HG02763 (cell line): Measurements from ENCODE around the gene CHRNG.
"Not testable (repeated sequence)": the region's sequence is repeated elsewhere in the genome, so short reads cannot be mapped to it uniquely, and the experiment has no call there.

Source experiments
- ATAC-seq: cut with Tn5 transposase; IDR thresholded peaks from one replicate; pipeline ENCODE4 v1.9.1; 2021; ENCODE audit warnings: mild to moderate bottlenecking, moderate library complexity; ENCODE audit not compliant: unreplicated experiment

Gene CHRNG

DNA sequence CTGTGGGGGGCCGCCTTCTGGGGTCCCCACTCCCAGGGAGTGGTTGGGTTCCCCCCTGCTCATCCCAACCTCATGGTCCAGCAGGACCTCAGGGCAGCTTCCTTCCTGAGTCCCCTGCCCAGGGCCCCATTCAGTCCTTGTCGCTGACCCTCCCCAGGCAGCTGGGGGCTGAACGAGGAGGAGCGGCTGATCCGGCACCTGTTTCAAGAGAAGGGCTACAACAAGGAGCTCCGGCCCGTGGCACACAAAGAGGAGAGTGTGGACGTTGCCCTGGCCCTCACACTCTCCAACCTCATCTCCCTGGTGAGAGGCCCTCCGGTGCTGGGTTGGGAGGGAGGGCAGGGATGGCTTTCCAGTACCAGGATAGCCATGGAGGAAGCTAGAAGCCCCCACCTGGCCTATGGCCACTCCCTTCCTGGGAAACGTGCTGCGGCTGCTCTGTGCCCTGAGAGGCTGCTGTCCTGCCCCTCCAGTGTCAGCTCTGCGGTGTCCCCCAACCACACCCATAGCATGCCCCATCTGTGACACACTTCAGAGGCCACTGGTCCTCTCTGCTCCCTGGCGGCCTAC, 13.0 kb upstream of the CHRNG start:
- ATAC-seq, result no peak

DNA sequence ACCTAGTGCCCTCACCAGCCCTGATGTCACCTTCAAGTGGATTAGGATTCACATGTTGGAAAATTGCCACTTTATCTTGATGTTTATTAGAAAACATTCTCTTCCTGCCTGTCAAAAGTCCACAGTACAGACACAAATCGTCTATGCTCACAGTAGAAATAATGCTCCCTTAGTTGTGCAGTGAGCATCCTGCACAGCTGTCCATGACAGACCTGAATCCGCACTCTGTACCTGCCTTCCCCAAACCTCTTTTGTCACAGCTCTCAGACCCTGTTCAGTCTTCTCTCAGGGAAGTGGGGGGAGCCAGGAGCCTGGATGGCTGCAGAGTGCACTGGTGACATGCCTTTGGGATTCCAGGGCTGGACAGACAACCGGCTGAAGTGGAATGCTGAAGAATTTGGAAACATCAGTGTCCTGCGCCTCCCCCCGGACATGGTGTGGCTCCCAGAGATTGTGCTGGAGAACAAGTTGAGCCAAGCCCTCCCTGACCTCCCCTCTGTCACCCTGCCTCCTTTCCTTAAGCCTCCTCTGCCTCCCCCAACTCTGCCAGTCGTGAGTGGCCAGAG, 11.5 kb upstream of the CHRNG start:
- no peak for ATAC-seq

DNA sequence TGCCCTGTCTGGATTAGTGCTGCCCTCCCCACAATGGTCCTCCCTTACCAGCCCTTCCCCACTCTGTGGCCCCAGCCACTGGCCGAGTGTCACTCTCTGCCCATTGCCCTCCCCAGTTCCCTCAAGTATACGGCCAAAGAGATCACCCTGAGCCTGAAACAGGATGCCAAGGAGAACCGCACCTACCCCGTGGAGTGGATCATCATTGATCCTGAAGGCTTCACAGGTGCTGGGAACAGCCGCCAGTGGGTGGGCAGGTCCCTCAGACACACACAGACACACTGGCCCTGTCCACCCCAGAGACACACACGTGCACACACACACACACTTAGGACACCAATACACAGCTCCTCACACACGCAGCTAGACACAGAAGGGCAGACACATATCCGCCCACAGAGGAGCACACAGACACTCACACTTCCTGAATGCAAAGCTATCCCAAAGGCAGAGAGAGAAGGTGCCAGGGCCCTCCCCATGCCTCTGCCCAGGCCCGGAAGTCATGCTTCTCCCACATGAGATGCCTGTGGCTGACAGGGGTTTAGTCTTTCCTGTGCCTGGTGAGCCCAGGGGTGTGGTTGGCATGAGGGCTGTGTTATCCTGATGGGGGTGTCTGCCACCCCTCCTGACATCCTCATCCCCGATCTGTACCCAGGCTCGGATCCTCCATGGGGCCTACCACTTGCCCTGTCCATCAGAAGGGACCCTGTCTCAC, 10.6 kb upstream of the CHRNG start:
- no peak for ATAC-seq

DNA sequence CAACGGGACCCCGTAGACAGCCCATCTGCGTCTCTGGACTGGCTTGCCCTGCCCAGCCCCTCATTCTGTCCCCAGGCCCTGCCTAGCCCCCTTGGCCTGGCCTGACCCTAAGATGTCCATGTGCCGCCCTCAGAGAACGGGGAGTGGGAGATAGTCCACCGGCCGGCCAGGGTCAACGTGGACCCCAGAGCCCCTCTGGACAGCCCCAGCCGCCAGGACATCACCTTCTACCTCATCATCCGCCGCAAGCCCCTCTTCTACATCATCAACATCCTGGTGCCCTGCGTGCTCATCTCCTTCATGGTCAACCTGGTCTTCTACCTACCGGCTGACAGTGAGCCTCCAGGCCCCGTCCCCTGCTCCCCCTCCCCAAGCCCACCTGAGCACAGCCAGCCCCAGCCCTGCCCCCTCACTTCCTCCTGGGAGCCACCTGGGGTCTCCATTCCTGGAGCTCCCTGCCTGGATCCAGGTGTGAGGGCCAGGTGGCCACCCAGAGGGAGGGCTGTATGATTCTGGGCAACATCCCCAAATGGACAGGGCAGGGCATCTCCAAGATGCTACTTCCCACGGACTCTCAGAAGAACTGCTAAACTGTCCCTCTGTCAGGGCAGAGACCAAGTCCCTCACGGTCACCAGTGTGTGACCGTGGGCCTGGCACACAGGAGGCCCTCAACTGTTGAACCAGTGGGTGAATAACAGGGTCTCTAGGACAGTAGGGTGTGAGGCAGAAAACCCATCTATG, 9.5 kb upstream of the CHRNG start:
- no peak for ATAC-seq

DNA sequence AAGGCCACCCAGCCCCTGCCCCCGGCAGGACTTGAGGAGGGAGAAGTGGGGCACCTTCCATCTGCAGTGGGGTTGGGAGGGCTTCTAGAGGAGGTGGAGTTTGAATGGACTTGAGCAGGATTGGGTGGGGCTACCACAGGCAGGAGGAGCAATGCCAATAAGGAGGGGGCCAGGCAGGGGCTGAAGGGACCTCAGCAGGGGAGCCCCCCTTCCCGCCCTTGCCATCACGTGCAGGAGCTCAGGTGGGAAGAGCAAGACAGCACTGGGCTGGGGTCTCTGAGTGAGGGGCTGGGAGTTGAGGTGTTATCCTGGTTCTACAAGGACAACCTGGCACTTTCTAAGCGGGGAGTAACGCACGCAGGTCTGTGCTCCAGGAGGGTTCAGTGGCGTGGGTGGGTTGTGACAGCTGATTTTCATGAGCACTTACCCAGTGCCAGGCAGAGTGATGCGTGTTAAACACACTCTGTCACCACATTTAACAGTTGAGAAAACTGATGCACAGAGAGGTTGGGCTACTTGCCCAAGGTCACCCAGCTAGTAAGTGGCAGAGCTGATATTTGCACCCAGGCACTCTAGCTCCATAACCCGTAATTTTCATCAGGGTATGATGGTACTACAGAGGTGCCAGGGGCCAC, 8.7 kb upstream of the CHRNG start:
- ATAC-seq, result no peak

DNA sequence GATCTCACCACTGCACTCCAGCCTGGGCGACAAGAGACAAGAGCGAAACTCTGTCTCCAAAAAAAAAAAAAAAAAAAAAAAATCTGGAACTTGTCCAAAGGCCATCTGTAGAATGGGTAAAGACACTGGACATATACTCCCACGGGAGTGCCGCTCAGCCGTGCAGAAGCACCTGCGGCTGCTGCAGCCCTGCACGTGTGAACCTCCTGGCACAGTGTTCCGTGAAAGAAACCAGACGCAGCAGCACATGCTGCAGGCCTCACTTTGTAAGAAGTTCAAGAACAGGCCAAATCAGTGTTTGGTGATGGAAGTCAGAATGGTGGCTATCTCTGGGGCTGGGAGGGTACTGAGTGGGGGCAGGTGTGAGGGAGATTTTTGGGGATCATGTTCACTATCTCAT, 7.1 kb upstream of the CHRNG start:
- no peak for ATAC-seq

DNA sequence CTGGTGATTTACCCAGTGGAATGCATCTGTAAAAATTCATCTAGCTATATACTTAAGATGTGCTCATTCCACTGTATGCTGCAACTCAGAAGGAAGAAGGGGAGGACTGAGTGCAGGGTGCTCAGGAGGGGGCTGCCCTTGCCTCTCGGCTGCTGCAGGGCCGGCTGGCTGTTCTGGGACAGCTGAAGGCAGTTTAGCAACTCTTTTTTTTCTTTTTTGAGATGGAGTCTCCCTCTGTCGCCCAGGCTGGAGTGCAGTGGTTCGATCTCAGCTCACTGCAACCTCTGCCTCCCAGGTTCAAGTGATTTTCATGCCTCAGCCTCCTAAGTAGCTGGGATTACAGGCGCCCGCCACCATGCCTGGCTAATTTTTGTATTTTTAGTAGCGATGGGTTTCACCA, 6.7 kb upstream of the CHRNG start:
- not testable (repeated sequence) for ATAC-seq

DNA sequence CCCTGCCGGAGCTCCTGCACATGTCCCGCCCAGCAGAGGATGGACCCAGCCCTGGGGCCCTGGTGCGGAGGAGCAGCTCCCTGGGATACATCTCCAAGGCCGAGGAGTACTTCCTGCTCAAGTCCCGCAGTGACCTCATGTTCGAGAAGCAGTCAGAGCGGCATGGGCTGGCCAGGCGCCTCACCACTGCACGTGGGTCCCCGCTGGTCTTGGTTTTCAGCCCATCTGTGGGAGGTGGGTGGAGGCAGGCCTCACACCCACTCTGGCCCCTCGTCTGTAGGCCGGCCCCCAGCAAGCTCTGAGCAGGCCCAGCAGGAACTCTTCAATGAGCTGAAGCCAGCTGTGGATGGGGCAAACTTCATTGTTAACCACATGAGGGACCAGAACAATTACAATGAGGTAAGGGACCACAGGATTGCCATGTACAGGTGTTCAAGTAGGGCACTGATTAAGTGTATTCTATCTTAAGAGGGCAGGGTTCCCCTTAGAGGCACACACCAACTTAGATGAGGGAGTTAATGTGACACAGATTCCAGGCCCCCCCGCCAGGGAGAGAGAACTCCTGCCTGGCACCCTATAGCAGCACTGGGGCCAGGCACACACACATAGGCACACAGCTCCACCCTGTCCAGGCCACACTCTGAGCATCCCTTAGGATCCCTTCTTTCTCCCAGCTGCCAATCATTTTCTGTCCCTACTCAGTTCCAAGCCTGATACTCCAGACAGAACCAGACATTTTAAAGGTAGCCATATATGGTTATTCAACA, 5.4 kb upstream of the CHRNG start:
- no peak for ATAC-seq

DNA sequence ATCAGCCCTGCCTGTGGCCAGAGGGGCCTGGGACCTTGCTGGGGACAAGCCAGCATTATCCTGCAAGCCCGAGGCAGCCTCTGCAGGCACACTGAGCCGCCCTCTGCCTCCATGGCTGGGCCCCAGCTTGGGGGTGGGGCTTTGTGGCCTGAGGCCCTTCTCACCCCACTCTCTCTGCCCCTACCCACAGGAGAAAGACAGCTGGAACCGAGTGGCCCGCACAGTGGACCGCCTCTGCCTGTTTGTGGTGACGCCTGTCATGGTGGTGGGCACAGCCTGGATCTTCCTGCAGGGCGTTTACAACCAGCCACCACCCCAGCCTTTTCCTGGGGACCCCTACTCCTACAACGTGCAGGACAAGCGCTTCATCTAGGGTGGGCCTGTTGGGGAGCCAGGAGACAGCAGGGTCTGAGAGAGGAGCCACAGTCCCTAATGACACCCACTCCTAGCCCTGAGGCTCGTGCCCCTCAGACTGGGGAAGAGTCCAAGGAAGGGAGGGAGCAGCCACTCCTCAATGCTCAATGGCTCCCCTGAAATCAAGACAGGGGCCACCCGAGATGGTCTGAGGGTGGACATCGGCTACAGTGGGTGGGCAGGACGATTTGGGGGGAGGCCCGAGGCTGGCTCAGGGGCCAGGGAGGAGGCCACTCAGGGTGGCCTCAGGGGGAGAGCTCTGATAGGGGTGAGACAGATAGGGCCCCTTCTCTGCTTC, 4.4 kb upstream of the CHRNG start:
- ATAC-seq, result no peak

DNA sequence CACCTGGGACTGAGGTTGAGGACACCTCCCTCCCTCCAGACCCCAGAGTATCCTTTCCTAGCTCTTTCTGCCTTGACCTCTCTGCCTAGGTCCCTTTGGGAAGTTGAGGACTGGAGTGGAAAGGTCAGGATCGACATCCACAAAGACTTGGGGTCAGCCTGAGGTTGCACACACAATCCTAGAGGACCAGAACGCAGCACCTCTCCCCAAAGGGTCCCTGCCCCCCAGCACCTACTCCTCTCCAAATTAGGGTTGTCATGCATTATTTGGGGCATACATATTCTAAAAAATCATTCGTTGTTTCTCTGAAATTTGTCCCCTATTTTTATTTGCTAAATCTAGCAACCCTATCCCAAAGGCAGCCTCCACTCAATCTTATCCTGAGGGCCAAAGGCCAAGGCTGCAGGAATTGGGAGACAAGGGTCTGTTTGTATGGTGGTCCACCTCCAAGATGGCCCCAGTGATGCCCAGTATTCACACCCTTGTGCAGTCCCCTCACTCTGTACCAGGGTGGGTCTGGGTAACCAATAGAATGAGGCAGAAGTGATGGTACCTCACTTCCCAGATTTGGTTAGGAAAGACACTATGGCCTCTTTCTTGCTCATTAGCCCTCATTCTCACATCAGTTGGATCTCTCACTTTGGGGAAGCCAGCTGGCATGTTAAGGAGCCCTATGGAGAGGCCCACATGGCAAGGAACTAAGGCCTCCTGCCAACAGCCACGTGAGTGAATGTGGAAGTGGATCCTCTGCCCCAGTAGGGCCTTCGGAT, 3.5 kb upstream of the CHRNG start:
- ATAC-seq, result no peak

DNA sequence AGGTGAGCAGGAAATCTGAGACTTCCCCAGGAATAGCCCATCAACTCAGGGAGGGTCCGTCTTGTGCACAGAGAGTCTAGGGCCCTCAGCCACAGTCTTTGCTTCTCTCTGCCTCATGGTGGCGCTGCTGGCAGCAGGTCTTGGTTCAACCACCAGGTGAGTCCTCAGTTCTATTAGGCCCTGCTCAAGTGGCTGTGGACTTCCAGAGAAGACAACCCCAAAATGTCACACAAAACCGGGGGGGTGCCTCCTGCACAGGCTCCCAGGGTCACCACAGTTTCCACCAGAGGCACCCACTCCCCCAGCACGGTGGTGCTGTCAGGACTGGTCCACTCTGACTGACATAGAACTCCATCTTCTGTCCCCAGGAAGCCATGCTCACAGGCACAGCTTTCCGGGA, 2.4 kb upstream of the CHRNG start:
- ATAC-seq, result no peak

DNA sequence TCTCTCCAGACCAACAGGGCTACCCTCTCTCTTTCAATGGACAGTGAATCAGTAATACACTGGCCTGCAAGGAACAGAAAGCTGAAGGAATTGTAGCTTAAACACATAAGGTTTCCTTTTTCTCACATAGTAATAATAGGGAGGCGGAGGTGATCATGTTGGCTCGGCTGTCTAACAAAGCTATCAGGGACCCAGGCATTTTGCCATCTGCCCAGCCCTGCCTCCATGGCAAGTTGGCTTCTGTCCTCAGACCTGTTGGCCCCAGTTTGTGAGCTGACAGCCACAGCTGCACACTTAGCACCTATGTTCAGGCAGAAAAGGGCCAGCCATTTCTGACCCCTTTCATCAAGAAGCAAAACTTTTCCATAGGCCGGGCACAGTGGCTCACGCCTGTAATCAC, 2.0 kb upstream of the CHRNG start:
- no peak for ATAC-seq

DNA sequence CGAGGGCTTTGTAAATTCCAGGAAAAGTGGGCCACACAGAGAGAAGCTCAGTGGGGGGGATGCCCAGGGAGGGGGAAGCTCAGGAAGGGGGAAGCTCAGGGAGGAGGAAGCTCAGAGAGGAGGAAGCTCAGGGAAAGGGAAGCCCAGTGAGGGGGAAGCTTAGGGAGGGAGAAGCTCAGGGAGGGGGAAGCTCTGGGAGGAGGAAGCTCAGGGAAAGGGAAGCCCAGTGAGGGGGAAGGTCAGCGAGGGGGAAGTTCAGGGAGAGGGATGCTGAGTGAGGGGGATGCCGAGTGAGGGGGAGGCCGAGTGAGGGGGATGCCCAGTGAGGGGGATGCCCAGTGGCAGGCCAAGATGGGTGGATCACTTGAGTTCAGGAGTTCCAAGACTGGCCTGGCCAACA, 821 bp upstream of the CHRNG start:
- ATAC-seq, result no peak

DNA sequence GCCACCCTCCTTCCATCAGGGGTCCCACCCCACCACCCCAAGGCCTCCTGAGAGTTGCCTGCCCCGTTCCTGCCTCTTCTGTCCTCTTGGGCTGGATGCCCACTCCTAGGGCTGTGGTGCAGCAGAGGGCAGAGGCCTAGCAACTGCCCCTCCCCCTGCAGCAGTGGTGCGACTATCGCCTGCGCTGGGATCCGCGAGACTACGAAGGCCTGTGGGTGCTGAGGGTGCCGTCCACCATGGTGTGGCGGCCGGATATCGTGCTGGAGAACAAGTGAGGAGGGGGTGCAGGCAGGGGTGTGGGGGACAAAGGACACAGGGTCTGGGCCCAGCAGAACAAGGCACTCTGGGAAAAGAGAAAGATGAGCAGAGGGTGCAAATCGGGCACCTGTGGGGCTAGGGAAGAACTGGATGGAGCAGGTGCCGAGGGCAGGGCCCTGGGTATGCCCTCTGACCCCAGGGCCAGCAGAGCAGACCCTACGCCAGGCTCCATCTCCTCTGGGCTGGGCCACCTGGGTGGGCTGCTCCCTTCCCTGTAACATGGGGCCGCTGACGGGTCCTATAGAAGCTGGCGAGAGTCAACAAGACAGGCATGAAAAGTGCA, 1.0 kb downstream of the CHRNG start:
- no peak for ATAC-seq

DNA sequence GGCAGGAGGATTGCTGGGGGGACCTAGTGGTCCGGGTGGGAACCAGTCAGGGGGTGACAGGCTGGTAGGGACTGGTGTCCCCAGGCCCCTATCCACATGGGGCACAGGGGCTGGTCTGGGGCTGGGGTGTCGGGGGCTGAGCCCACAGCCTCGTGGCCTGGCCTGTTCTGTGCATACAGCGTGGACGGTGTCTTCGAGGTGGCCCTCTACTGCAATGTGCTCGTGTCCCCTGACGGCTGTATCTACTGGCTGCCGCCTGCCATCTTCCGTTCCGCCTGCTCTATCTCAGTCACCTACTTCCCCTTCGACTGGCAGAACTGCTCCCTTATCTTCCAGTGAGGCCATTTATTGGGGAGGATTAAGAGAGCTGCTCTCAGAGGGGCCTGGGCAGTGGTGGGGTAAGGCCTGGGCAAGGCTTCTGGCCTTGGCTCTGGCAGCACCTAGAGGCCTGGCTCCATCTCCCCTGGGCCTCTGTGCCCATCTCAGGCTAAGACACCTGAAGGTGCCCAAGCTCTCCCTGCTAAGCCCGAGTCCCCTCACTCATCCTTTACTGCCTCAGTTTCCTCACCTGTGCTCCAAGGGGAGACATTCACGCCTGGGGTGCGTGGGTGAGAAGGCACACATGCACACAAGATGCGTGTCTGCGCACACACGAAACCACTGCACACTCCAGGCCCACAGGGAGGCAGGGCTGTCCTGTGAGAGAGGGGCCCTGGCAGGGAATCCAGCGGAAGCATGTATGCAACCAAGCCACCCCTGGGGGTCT, 1.9 kb downstream of the CHRNG start:
- ATAC-seq, result no peak

DNA sequence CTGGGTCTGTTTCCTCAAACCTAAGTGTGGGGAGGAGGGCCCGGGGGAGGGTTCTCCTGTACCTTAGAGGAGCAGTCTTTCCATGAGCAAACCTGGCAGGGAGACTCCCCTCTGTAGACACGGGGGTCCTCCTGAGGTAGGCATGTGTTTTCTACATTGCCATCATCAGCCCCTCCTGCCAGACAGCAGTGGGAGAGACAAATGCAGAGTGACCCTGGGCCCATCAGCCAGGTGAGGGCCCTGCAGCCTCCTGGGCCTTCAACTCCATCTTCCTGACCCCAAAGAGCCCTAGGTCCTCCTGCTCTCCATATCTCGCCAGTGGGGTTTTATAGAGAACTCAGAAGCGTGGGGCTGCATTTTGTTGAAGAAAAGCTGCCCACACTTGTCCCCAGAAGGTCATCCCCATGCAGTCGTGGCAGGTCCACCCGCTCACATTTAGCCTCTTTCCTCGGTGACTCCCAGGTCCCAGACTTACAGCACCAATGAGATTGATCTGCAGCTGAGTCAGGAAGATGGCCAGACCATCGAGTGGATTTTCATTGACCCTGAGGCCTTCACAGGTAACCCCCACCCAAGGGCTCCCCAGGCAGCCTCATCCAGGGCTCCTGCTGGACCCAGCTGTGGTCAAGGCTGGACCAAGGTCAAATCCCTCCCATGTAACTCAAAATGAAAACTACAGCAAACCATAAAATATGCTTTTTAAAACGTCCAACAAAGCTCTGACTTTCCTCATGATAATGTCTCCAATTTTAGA, 2.6 kb downstream of the CHRNG start:
- ATAC-seq, result no peak

DNA sequence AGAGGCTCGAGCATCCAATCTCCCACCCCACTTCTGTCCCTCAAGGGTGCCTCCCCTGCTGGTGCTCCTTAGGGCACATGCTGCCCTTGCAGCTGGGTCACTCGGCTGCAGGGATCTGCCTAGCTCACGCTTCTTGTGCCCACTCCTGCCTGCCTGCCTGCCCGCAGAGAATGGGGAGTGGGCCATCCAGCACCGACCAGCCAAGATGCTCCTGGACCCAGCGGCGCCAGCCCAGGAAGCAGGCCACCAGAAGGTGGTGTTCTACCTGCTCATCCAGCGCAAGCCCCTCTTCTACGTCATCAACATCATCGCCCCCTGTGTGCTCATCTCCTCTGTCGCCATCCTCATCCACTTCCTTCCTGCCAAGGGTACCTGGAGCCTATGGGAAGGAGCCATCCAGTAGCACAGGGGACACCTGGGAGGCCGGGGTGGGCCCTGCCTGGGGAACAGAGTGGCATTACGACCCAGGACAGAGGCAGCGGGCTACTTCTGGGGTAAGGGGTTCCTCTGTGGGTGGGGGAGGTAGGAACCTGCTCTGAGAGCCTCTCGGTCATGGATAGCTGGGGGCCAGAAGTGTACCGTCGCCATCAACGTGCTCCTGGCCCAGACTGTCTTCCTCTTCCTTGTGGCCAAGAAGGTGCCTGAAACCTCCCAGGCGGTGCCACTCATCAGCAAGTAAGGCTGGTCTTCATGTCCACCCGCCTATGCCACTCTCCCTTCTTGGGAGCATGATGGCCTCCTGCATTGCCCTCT, 3.4 kb downstream of the CHRNG start:
- no peak for ATAC-seq
